ENCODE data around the gene ZCCHC24. TPM values are rescaled to one million over a fixed set of nuclear protein-coding genes. Genes with fewer than 3 reads are reported as not detected.

The ZCCHC24 gene
- total RNA-seq, result 3.1 and 5.2 TPM in 2 replicates

DNA sequence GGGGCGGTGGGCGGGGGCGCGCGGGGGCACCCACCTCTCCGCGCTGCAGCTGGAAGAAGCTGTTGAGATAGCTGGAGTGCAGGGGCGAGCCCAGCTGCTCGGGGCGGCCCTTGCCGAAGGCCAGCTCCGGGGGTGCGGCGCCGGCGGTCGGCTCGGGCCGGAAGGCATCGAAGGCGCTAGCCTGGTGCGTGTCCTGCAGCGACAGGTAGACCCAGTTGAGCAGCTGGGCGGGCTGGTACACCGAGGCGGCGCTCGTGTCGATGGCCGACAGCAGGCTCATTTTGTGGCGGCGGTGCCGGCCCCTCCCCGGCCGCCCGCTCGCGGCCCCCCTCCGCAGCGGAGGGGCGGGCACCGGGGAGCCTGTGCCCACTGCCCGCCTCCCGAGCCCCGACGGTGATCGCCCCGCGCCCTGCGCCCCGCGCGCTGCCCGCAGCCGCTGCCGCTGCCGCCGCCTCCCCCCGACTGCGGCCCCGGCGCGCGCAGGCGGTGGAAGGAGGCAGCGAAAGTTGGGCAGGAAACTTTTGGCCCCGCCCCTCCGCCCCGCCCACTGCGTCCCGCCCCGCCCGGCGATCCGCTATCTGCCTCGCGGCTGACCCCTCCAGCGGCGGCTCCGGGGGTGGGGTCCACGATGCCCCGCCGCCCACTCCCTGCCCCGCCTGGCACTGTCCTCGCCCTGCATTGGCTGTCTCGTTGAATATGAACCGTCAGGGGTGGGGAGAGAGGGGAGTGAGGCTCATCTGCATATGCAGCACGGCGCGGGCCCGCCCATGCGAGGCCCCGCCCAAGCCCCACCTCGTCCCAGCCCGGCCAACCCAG, at the start of gene ZCCHC24:
Gene ZCCHC24, minus strand, starts transcription at position 464 of the 816 bp plus-strand sequence. Its CDS starts 184 bp downstream, at position 280.

GRCh38 chr10:79347226-79347893, 98.1 kb downstream of the ZCCHC24 start, which contains the start of gene PPIF:
Gene PPIF, plus strand, starts transcription at chr10:79347469. Its CDS starts 80 bp downstream, at chr10:79347549.

Other genes starting within 250 kb of the ZCCHC24 start
- gene PPIF, start 98.2 kb downstream of the ZCCHC24 start, total RNA-seq, result 30.0 and 32.9 TPM in 2 replicates
- gene EIF5AL1, start 66.9 kb upstream of the ZCCHC24 start, total RNA-seq, result 0.60 and 0.74 TPM in 2 replicates
- not detected in 2 replicates for gene SFTPA2, start 114.8 kb upstream of the ZCCHC24 start, total RNA-seq
- not detected in 2 replicates for gene SFTPA1, start 165.3 kb upstream of the ZCCHC24 start, total RNA-seq

Data from mammary microvascular endothelial cell (primary cell).